A549 (cell line): ENCODE measurements around the gene BCL2L12. TPM values are rescaled to one million over a fixed set of nuclear protein-coding genes. Genes with fewer than 3 reads are reported as not detected.

Experiments used
- ATAC-seq, 2 experiments: fragments of 200-7000 bp in 1 of 2; fragments of >200 bp in 1 of 2; cut with Nextera tagmentation in 1 of 2; cut with Tn5 transposase in 1 of 2; 3 replicates each; pipeline versions ENCODE4 v1.8.0 to v1.9.1; 2018 to 2020; ENCODE audit warnings: mild to moderate bottlenecking in 1 of 2, moderate library complexity in 1 of 2
- CTCF ChIA-PET: fragments of 300-600 bp; sonication (Branson Sonifier 250); formaldehyde crosslinking; extraction: SDS; loops from one replicate; lab custom pipeline; 2021; ENCODE audit warnings: antibody characterized with exemption, inconsistent platforms; lab: Yijun Ruan, JAX
- POLR2A ChIA-PET: fragments of 350-600 bp; formaldehyde crosslinking; extraction: SDS; loops from one replicate; lab custom pipeline; 2021; ENCODE audit warnings: antibody characterized with exemption, inconsistent platforms; lab: Yijun Ruan, JAX
- DNase-seq, 2 experiments: peaks; one replicate each; pipeline versions ENCODE4 v3.0.0 to v3.0.0-alpha.2; 2011 to 2016; ENCODE audit warnings: low read depth in 1 of 2, low spot score in 1 of 2
- FAIRE-seq: peaks from 2 replicates; lab custom pipeline; 2011; peaks lifted over from hg19 to GRCh38; lab: Jason Lieb, UNC
- H3K27ac ChIP-seq, 2 experiments: fragments of >200 bp; sonication (Bioruptor Twin); formaldehyde crosslinking; 3 replicates each; pipeline ENCODE4 v1.5.1; 2016 to 2017
- H3K4me1 ChIP-seq: fragments of >200 bp; sonication (Bioruptor Twin); formaldehyde crosslinking; 3 replicates; pipeline ENCODE4 v1.6.1; 2016
- H3K4me2 ChIP-seq: fragments of >200 bp; sonication (Bioruptor Twin); formaldehyde crosslinking; 3 replicates; pipeline ENCODE4 v1.6.1; 2016
- H3K4me3 ChIP-seq: fragments of >200 bp; sonication (Bioruptor Twin); formaldehyde crosslinking; 3 replicates; pipeline ENCODE4 v1.5.1; 2016
- H3K9me3 ChIP-seq: fragments of >200 bp; sonication (Bioruptor Twin); formaldehyde crosslinking; 3 replicates; pipeline ENCODE4 v1.6.1; 2016
- BCL3 ChIP-seq: fragments of >200 bp; sonication (Bioruptor Twin); formaldehyde crosslinking; IDR thresholded peaks from 3 replicates; pipeline ENCODE4 v1.6.1; 2016
- CBX2 ChIP-seq: fragments of 200-600 bp; sonication (generic); IDR thresholded peaks from 2 replicates; pipeline ENCODE4 v1.6.1; 2016; ENCODE audit warnings: low read depth, mild to moderate bottlenecking, borderline replicate concordance
- CBX8 ChIP-seq: fragments of 200-600 bp; sonication (generic); IDR thresholded peaks from 2 replicates; pipeline ENCODE4 v1.6.1; 2016
- EP300 ChIP-seq, 2 experiments: fragments of >200 bp; sonication (Bioruptor Twin); formaldehyde crosslinking; IDR thresholded peaks; 2 replicates in 1 of 2; 3 replicates in 1 of 2; pipeline ENCODE4 v1.6.1; 2016 to 2017
- HEYL ChIP-seq: fragments of 250-450 bp; sonication (Bioruptor Pico); IDR thresholded peaks from 2 replicates; pipeline ENCODE4 v1.8.0; 2021; ENCODE audit warnings: mild to moderate bottlenecking, moderate library complexity
- JUN ChIP-seq, 2 experiments: fragments of >200 bp; sonication (Bioruptor Twin); formaldehyde crosslinking; IDR thresholded peaks; 2 replicates in 1 of 2; 3 replicates in 1 of 2; pipeline ENCODE4 v1.6.1; 2016 to 2017
- KDM1A ChIP-seq: fragments of 200-600 bp; sonication (generic); IDR thresholded peaks from 2 replicates; pipeline ENCODE4 v1.6.1; 2016; ENCODE audit warnings: low read depth, mild to moderate bottlenecking
- MAX ChIP-seq: IDR thresholded peaks from 2 replicates; pipeline ENCODE4 v1.6.1; 2012
- NR3C1 ChIP-seq: fragments of >200 bp; sonication (Bioruptor Twin); formaldehyde crosslinking; IDR thresholded peaks from 3 replicates; pipeline ENCODE4 v1.6.1; 2017
- PBX3 ChIP-seq: IDR thresholded peaks from 2 replicates; pipeline ENCODE4 v1.6.1; 2012
- PHF8 ChIP-seq: fragments of 200-600 bp; sonication (generic); IDR thresholded peaks from 2 replicates; pipeline ENCODE4 v1.6.1; 2016; ENCODE audit warnings: low read depth, mild to moderate bottlenecking, antibody characterized with exemption, moderate library complexity, borderline replicate concordance
- POLR2A ChIP-seq: IDR thresholded peaks from 2 replicates; pipeline ENCODE4 v1.6.1; 2012; ENCODE audit warnings: mild to moderate bottlenecking, low read length
- POLR2AphosphoS2 ChIP-seq: conservative IDR thresholded peaks from 2 replicates; pipeline ENCODE4 v1.6.1; 2012; ENCODE audit warnings: low read length, improper control_type of control experiment, inconsistent platforms
- RCOR1 ChIP-seq: fragments of 150-350 bp; IDR thresholded peaks from 2 replicates; pipeline ENCODE4 v1.6.1; 2014; ENCODE audit warnings: antibody characterized with exemption, low read length, low read depth
- ZC3H11A ChIP-seq: fragments of 450-650 bp; IDR thresholded peaks from 2 replicates; pipeline ENCODE4 v1.6.1; 2014; ENCODE audit warnings: antibody characterized with exemption, mild to moderate bottlenecking
- ZFP36 ChIP-seq: fragments of 450-650 bp; IDR thresholded peaks from 2 replicates; pipeline ENCODE4 v1.6.1; 2014; ENCODE audit warnings: borderline replicate concordance; ENCODE audit not compliant: partially characterized antibody
- WGBS: methylation state at CpG from one replicate; pipeline ENCODE4 v1.1.6; 2017; ENCODE audit errors: missing lambda C conversion rate; 5-methylcytosine and 5-hydroxymethylcytosine counted together
- polyA minus RNA-seq: library from RNA; depleted of rRNA, polyadenylated mRNA; stranded (reverse); fragments of >200 nt; gene quantifications from 2 replicates; pipeline ENCODE4 v1.2.3, GENCODE V29; 2011; rRNA and poly(A)+ RNA removed
- polyA plus RNA-seq, 4 experiments: library from polyadenylated mRNA; depleted of rRNA in 3 of 4; stranded (reverse); fragments of >200 nt; fragmentation: RNase III in 1 of 4; extraction: RNeasy Plus Mini Kit Qiagen cat#74134 plus additional on column Dnase treatment in 1 of 4; gene quantifications; 2 replicates in 3 of 4; 3 replicates in 1 of 4; pipeline ENCODE4 v1.2.3, GENCODE V29; 2011 to 2017
- TF ChIP-seq, protein P1 (sequence below): fragments of >200 bp; sonication (Bioruptor Twin); formaldehyde crosslinking; IDR thresholded peaks from 2 replicates; pipeline ENCODE4 v1.6.1; 2016
- TF ChIP-seq, protein P2 (sequence below): fragments of 150-350 bp; IDR thresholded peaks from 2 replicates; pipeline ENCODE4 v1.6.1; 2014; ENCODE audit warnings: low read depth, mild to moderate bottlenecking, low read length
- TF ChIP-seq, protein P3 (sequence below): fragments of 450-650 bp; IDR thresholded peaks from 2 replicates; pipeline ENCODE4 v1.6.1; 2014; ENCODE audit warnings: antibody characterized with exemption

BCL2L12 gene, protein sequence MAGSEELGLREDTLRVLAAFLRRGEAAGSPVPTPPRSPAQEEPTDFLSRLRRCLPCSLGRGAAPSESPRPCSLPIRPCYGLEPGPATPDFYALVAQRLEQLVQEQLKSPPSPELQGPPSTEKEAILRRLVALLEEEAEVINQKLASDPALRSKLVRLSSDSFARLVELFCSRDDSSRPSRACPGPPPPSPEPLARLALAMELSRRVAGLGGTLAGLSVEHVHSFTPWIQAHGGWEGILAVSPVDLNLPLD
- polyA plus RNA-seq (2011; rRNA removed), result 26.6 and 29.2 TPM in 2 replicates
- 108 and 134 TPM in 2 replicates for polyA plus RNA-seq (2012; cell fraction: cytosol; rRNA removed)
- 106 and 112 TPM in 2 replicates for polyA plus RNA-seq (2012; cell fraction: nucleus; rRNA removed)
- 47.8 to 53.0 TPM (median 48.6 TPM) in 3 replicates for polyA plus RNA-seq (2017; fragmentation: RNase III; extraction: RNeasy Plus Mini Kit Qiagen cat#74134 plus additional on column Dnase treatment)
- 10.0 and 18.9 TPM in 2 replicates for polyA minus RNA-seq

GRCh38 chr19:49665351-49666119, at the start of gene BCL2L12, which contains the start of gene IRF3:
Gene BCL2L12 (plus strand): TSS chr19:49665933. CDS start chr19:49666693, 760 bp downstream.
Gene IRF3 (minus strand): TSS chr19:49665857. CDS start chr19:49664838, 1,019 bp downstream.
- H3K9me3 ChIP-seq, result no peaks in the 10 kb centered on the region
- WGBS, result 1% methylated on average over 44 of the region's 50 CpGs
- peak; percentile 94 for FAIRE-seq

GRCh38 chr19:49616532-49616931, 49.2 kb upstream of the BCL2L12 start:
- 95% methylated on average over 7 of the region's 7 CpGs for WGBS
- ChIA-PET POLR2A (no interaction called here), CTCF (interaction anchor here (0.7 to 3.9 kb wide), 8 partner anchors 8 to 55 kb away, joined by 3 to 15 read pairs (median 4); partner anchors contain the start of gene RRAS)
- Histone ChIP-seq H3K27ac (no peak overlapping the region), H3K4me2 (no peak overlapping the region), H3K9me3 (no peaks in the 10 kb centered on the region), H3K4me3 (no peak overlapping the region), H3K4me1 (peaks cover 34% of the 10 kb centered on the region)
- TF ChIP-seq KDM1A (peak; percentile 85), RCOR1 (0 out of 2 replicates have a peak, but pooled peaks have one; percentile 75)
- TF ChIP-seq, protein P1, sequence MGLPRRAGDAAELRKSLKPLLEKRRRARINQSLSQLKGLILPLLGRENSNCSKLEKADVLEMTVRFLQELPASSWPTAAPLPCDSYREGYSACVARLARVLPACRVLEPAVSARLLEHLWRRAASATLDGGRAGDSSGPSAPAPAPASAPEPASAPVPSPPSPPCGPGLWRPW, result no peak
- ATAC-seq, result no peak
- FAIRE-seq, result no peak
- no peak for DNase-seq

More at GRCh38 chr19:49665351-49666119, at the start of gene BCL2L12, which contains the start of gene IRF3:
- no peak for TF ChIP-seq POLR2AphosphoS2
- TF ChIP-seq BCL3, result peak; percentile 68; the same call in 1 of the 3 replicates
- TF ChIP-seq CBX8, result no peak
- TF ChIP-seq MAX, result peak; percentile 23; the same call in 1 of the 2 replicates
- TF ChIP-seq, protein P2, sequence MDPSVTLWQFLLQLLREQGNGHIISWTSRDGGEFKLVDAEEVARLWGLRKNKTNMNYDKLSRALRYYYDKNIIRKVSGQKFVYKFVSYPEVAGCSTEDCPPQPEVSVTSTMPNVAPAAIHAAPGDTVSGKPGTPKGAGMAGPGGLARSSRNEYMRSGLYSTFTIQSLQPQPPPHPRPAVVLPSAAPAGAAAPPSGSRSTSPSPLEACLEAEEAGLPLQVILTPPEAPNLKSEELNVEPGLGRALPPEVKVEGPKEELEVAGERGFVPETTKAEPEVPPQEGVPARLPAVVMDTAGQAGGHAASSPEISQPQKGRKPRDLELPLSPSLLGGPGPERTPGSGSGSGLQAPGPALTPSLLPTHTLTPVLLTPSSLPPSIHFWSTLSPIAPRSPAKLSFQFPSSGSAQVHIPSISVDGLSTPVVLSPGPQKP, result peak; percentile 99
- peak; percentile 58; the same call in 1 of the 2 replicates for TF ChIP-seq PHF8
- no peak for TF ChIP-seq CBX2
- TF ChIP-seq POLR2A, result peak; percentile 45
- TF ChIP-seq HEYL (CRISPR knock-in tag), result no peak
- peak in 1 of 2 experiments; percentile 83; a peak in 3 of 5 replicates for TF ChIP-seq JUN (IDR thresholded peaks at IDR 0.05)
- TF ChIP-seq EP300 (IDR thresholded peaks at IDR 0.05), result peak in 1 of 2 experiments; percentile 19; a peak in 1 of 5 replicates
- 0 out of 2 replicates have a peak, but pooled peaks have one; percentile 2 for TF ChIP-seq PBX3
- TF ChIP-seq ZC3H11A, result no peak
- TF ChIP-seq NR3C1, result no peak
- TF ChIP-seq, protein P3, sequence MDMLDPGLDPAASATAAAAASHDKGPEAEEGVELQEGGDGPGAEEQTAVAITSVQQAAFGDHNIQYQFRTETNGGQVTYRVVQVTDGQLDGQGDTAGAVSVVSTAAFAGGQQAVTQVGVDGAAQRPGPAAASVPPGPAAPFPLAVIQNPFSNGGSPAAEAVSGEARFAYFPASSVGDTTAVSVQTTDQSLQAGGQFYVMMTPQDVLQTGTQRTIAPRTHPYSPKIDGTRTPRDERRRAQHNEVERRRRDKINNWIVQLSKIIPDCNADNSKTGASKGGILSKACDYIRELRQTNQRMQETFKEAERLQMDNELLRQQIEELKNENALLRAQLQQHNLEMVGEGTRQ, result peak; percentile 38; the same call in 1 of the 2 replicates
- TF ChIP-seq ZFP36, result peak; percentile 96
- POLR2A ChIA-PET, result interaction anchor here (0.6 to 2.6 kb wide), 6 partner anchors 10 to 212 kb away, joined by 4 to 41 read pairs (median 12); partner anchors contain the start of genes ALDH16A1, AP2A1, PRMT1 and RRAS
- CTCF ChIA-PET, result interaction anchor here (0.7 to 21.2 kb wide), 4 partner anchors 9 to 95 kb away, joined by 4 to 326 read pairs (median 62); partner anchors contain the start of genes PRMT1, RRAS and SCAF1
- Histone ChIP-seq H3K4me3 (peak within 1 kb of the TSS; percentile 65), H3K4me2 (peak within 1 kb of the TSS; percentile 91), H3K4me1 (peaks cover 14% of the 10 kb centered on the region), H3K27ac (peak within 1 kb of the TSS; percentile 79 to 86)
- ATAC-seq (peak; percentile 75 to 87), DNase-seq (peak; percentile 96 to 98)
